GM19099 (cell line): Measurements from ENCODE around the gene TRIM33.

ENCODE experiments used
- POLR2A ChIP-seq: IDR thresholded peaks from 3 replicates; pipeline ENCODE4 v1.6.1; 2011; ENCODE audit warnings: low read depth; ENCODE audit not compliant: insufficient read length; ENCODE audit errors: extremely low read depth

Gene TRIM33

GRCh38 chr1:114355240-114355639 lies 155.8 kb downstream of the TRIM33 start:
- no peak for TF ChIP-seq POLR2A

DNA sequence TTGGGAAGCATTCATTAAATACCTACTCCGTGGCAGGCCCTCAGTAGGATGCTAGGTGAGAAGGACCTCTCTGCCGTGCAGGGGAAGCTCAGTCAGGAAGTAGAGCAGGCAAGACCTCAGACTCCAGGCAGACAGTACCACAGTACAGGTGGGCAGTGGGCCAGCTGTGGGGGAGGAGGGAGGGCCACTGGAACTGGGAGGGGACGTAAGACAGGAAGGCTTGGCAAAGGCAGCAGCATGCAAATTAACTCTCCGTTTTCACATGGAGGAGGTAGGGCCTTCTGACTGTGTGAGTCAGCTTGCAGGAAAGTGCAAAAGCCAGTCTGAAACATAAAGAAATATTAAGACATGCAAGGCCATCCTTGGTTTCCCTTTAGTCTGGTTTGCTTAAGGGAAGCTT lies 157.7 kb downstream of the TRIM33 start:
- no peak for TF ChIP-seq POLR2A

DNA sequence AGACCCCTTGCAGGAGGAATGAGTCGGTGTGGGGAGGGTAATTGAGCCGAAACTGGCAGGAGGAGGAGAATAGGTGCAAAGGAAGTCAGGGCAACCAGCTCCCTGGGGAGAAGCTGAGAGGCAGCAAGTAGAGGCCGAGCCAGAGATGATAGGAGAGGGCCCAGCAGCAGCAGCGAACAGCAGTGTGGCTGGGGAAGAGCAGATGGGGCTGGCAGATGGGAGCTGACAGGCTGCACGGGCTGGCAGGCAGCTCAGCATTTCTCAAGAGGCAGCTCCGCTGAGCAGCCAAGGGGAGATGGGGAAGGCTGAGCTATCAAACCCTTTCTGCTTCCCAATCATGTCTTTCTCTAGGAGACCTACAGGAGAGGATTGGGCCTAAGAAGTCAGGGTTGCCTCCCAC lies 158.2 kb downstream of the TRIM33 start:
- no peak for TF ChIP-seq POLR2A

DNA sequence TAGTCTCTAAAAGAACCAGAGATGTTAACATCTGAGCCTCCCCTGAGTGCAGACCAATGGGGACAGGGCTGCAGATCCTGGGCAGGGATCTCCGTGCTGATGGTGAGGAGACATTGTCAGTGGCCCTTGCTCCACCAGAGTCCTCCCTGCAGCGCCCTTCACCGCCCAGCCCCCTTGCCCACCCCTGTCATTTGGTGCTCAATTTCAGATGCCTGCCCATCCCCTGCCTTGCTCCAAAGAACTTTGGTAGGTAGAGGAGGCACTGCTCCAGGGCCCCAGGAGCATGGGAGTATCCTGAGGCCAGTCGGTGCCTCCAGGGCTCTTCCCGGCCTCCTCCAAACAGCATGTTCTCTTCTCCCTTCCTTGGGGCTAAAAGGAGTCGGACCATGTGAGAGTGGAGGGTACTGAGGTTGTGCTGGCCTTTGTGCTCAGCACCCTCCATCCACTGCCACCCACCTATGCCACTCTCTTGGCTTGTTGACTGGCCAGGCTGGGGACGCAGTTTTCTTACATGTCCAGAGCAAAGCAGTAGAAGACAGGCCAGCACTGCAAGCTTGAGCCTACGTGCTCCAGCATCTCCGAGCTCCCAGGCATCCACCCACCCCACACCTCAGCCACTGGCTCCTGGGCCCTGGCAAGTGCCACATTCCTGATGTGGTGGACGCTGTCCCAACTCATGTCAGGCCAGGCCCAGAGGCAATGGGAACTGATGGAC lies 160.1 kb downstream of the TRIM33 start:
- no peak for TF ChIP-seq POLR2A

GRCh38 chr1:114349891-114350605 lies 161.0 kb downstream of the TRIM33 start:
- no peak for TF ChIP-seq POLR2A

DNA sequence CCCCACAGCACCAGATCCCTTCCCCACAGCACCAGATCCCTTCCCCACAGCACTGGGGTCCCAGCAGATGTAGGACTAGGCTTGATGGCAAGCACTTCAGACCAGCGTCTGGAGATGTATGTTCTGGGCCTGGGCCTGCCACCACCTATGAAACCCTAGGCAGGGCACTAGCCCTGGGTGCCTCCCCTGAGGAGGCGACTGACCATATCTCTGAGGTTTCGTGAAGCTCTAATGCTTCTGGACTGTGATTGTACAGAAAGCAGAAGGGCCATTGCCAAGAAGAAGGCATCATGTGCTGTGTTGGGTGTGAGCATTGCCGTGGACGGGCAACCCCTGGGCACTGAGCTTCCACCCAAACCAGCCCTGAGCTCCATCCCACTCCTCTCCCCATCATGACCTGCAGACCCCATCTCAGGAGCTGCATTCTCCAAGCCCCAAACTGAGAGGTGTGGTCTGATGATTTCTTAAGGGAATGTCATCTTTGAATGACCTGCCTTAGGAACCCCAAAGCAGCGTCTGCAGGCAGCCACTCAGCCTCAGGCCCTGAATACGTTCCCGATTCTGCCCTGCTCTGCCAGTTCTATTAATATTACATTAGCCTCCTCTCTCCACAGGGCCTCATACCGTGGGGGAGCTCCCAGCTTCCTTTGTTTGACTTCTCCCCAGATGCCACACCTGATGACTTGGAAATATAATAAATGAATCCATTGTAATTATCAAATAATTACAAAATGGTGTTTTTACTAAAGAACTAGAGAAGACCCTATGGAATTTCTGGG lies 163.4 kb downstream of the TRIM33 start:
- no peak for TF ChIP-seq POLR2A

DNA sequence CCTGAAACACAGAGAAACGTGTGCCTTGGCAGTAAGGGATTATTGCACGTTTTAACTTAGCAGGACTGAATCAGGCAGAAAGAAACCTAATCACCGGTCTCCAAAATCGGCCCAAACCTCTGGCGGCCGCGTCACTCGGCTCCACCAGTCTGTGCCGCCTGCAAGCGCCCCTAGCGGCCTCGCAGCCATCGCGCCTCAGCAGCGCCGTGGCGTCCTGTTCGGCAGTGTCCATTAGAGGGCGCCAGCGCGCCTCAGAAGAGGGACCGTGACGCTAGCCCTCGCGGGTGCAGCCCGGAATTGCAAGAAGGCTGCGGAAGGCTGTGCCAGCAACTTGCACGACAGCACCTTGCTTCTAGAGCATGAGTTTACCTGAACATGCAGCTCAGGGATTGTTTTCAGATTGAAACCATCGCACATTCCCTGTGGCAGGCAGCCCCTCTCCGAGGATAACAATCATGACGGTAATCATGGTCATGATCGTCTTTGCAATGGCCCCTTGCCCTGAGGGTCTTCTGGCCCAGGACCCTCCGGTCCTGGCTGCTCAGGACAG lies 164.4 kb downstream of the TRIM33 start:
- no peak for TF ChIP-seq POLR2A

DNA sequence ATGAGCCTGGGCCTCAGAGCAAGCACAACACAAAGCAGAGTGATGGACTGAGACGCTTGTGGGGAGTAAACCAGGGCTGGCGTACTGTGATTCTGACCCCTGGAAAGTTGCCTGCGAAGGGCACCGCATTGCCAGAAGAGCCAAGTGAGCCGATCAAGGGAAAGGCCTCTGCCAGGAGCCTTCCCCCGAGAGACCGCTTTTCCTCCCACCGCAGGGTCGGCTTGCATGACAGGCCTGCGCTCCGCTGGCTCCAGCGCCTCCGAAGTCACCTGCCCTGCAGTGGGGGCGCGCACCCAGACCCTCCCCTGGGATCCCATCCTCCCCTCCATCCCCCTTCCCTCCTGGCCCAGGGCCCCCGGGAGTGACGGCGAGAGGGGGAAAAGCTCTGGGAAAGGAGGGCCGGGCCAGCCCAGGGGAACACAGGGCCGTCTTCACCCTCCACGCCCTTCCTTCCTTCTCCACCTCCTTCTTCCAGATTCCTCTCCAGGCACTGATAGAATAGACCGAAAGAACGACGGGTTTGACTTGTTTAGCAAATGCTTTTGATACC lies 165.0 kb downstream of the TRIM33 start:
- TF ChIP-seq POLR2A: no peak

DNA sequence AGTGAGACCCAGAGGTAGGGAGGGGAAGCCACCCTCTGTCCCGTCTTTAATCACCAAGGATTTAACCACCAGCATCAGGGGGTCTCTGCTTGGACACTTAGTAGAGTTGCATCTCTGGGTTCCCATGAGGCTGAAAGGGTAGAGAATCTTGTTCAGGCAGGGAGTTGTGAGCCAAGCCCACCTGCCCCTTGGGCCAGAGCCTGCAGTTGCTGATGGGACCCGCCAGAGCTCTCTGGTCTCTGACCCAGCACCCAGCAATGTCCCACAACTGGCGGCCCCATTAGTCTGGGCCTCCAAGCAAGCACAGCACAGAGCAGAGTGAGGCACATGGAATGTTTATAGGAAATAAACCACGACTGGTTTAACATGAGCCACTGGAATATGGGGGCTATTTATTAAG lies 166.3 kb downstream of the TRIM33 start:
- no peak for TF ChIP-seq POLR2A
